Panc1 (cell line): Measurements from ENCODE around the gene TMEM175. TPM values are rescaled to one million over a fixed set of nuclear protein-coding genes. Genes with fewer than 3 reads are reported as not detected.

Experiments used
- ATAC-seq: fragments of 200-7000 bp; cut with Tn5 transposase; 2 replicates; pipeline ENCODE4 v1.9.1; 2020; ENCODE audit warnings: mild to moderate bottlenecking, moderate library complexity
- BruUV-seq: library from RNA; stranded (reverse); fragments of 400-500 nt; replicated peaks from 2 replicates; lab custom pipeline; 2021; lab: Mats Ljungman, UMichigan
- CTCF ChIA-PET: fragments of 300-600 bp; sonication (Branson Sonifier 250); formaldehyde crosslinking; loops from one replicate; lab custom pipeline; 2022; ENCODE audit warnings: antibody characterized with exemption; lab: Charles Lee
- POLR2A ChIA-PET: fragments of 300-600 bp; sonication (Branson Sonifier 250); formaldehyde crosslinking; loops from one replicate; lab custom pipeline; 2022; ENCODE audit warnings: antibody characterized with exemption; lab: Charles Lee
- DNase-seq: peaks from one replicate; pipeline ENCODE4 v3.0.0-alpha.2; 2010; ENCODE audit warnings: low read depth, low spot score
- H3K27ac ChIP-seq: 2 replicates; pipeline ENCODE4 v1.5.1; 2011; ENCODE audit warnings: mild to moderate bottlenecking, low read length, inconsistent platforms
- H3K27me3 ChIP-seq: fragments of 200-500 bp; sonication (Bioruptor generic); 2 replicates; pipeline ENCODE4 v1.6.0; 2014; ENCODE audit warnings: low read length, inconsistent platforms; ENCODE audit not compliant: control insufficient read depth, insufficient read depth
- H3K36me3 ChIP-seq: fragments of 200-500 bp; sonication (Bioruptor generic); 2 replicates; pipeline ENCODE4 v1.5.1; 2014; ENCODE audit warnings: inconsistent platforms, mild to moderate bottlenecking, low read length, moderate library complexity; ENCODE audit not compliant: control insufficient read depth, insufficient read depth
- H3K4me1 ChIP-seq: 2 replicates; pipeline ENCODE4 v1.5.1; 2011; ENCODE audit warnings: inconsistent platforms, mild to moderate bottlenecking, low read length, moderate library complexity; ENCODE audit not compliant: control insufficient read depth, insufficient read depth
- H3K4me3 ChIP-seq, 2 experiments: 2 replicates each; pipeline ENCODE4 v1.5.1; 2011 to 2012; ENCODE audit warnings: low read depth in 2 of 2, low read length in 2 of 2, mild to moderate bottlenecking in 2 of 2, inconsistent platforms in 1 of 2, moderate library complexity in 1 of 2
- H3K9me3 ChIP-seq: fragments of 200-500 bp; sonication (Bioruptor generic); 2 replicates; pipeline ENCODE4 v1.5.1; 2014; ENCODE audit warnings: low read depth, mild to moderate bottlenecking, inconsistent platforms, low read length, moderate library complexity; ENCODE audit not compliant: control insufficient read depth, insufficient read depth
- CTCF ChIP-seq: fragments of 450-650 bp; IDR thresholded peaks from 2 replicates; pipeline ENCODE4 v1.5.1; 2017; ENCODE audit warnings: mild to moderate bottlenecking
- POLR2AphosphoS5 ChIP-seq: IDR thresholded peaks from 2 replicates; pipeline ENCODE4 v1.6.1; 2012; ENCODE audit warnings: mild to moderate bottlenecking, low read depth, low read length, moderate library complexity
- REST ChIP-seq, 2 experiments: IDR thresholded peaks; 2 replicates each; pipeline ENCODE4 v1.6.1; 2011 to 2012; ENCODE audit warnings: low read depth in 2 of 2, control low read depth in 1 of 2, low read length in 1 of 2, mild to moderate bottlenecking in 1 of 2, moderate library complexity in 1 of 2; ENCODE audit not compliant: insufficient read depth in 1 of 2
- SIN3A ChIP-seq: IDR thresholded peaks from 2 replicates; pipeline ENCODE4 v1.6.1; 2012; ENCODE audit warnings: low read depth, mild to moderate bottlenecking, low read length, moderate library complexity, borderline replicate concordance; ENCODE audit not compliant: insufficient read depth
- TCF7L2 ChIP-seq: IDR thresholded peaks from 2 replicates; pipeline ENCODE4 v1.6.1; 2011; ENCODE audit warnings: mild to moderate bottlenecking, low read depth, low read length, inconsistent platforms
- in situ Hi-C: cut with HindIII; loops from 2 replicates; pipeline ENCODE4 v1.10.0; 2016; ENCODE audit warnings: low sequenced_read_pairs, low pct_unique_long_range_greater_than_20kb
- intact Hi-C: fragments of 100-400 bp; cut with micrococcal nuclease; formaldehyde crosslinking; loops from one replicate; pipeline ENCODE4 v1.10.0; 2022; ENCODE audit not compliant: unreplicated experiment
- total RNA-seq: library from RNA; stranded (reverse); gene quantifications from one replicate; pipeline ENCODE4 v1.2.1, GENCODE V29; 2021; ENCODE audit not compliant: unreplicated experiment

TMEM175 gene
- total RNA-seq, 1 experiment from 2014 or later = 21.8 TPM

- ChIA-PET POLR2A (no interaction called here), CTCF (no interaction called here)
- no peak for TF ChIP-seq SIN3A
- TF ChIP-seq CTCF = no peak
- TF ChIP-seq POLR2AphosphoS5 = no peak
- TF ChIP-seq REST (IDR thresholded peaks at IDR 0.05; ENCODE audit: insufficient read depth in 1 of 2, low read depth in 2 of 2, low read length in 1 of 2) = no peak
- Histone ChIP-seq H3K4me3 (no peak overlapping the region), H3K36me3 (no peaks in the 10 kb centered on the region), H3K27me3 (no peaks in the 10 kb centered on the region), H3K9me3 (no peaks in the 10 kb centered on the region), H3K27ac (no peak overlapping the region), H3K4me1 (no peaks in the 10 kb centered on the region)
- in situ Hi-C loops (no loop called here), intact Hi-C loops (no loop called here)
- DNase-seq = no peak
- no TSS peak for BruUV-seq
- ATAC-seq = no peak
These were observed 48.7 kb upstream of the TMEM175 start for GRCh38 chr4:883377-884095.

GRCh38 chr4:884259-884658, 48.0 kb upstream of the TMEM175 start:
- ATAC-seq = no peak
- no peak overlapping the region for H3K27ac ChIP-seq
- CTCF ChIA-PET = no interaction called here
- no peak for TF ChIP-seq REST (IDR thresholded peaks at IDR 0.05; ENCODE audit: insufficient read depth in 1 of 2, low read depth in 2 of 2, low read length in 1 of 2)
- no peak for TF ChIP-seq POLR2AphosphoS5
- TF ChIP-seq TCF7L2 = no peak
- no peak for TF ChIP-seq CTCF
- no peak for TF ChIP-seq SIN3A
- POLR2A ChIA-PET = no interaction called here
- intact Hi-C loops (no loop called here), in situ Hi-C loops (no loop called here)
- H3K36me3 ChIP-seq = no peaks in the 10 kb centered on the region
- H3K27me3 ChIP-seq = no peaks in the 10 kb centered on the region
- DNase-seq = no peak
- H3K4me3 ChIP-seq = no peak overlapping the region
- no peaks in the 10 kb centered on the region for H3K4me1 ChIP-seq
- H3K9me3 ChIP-seq = no peaks in the 10 kb centered on the region
- no TSS peak for BruUV-seq
